Smooth muscle cell (in vitro differentiated cells): ENCODE data around the gene HABP2. TPM values are rescaled to one million over a fixed set of nuclear protein-coding genes. Genes with fewer than 3 reads are reported as not detected.

Experiments
- DNase-seq: peaks from one replicate; lab custom pipeline; 2025; ENCODE audit not compliant: unreplicated experiment; lab: John Stamatoyannopoulos, UW
- H2AFZ ChIP-seq: fragments of 200-600 bp; sonication (generic); 2 replicates; pipeline ENCODE4 v1.6.0; 2016; ENCODE audit warnings: antibody characterized with exemption, low read depth, mild to moderate bottlenecking
- H3F3A ChIP-seq: fragments of 200-600 bp; sonication (generic); 2 replicates; pipeline ENCODE4 v1.6.0; 2017; ENCODE audit warnings: antibody characterized with exemption, low read depth
- H3K27ac ChIP-seq: fragments of 200-600 bp; sonication (generic); 2 replicates; pipeline ENCODE4 v1.5.1; 2016; ENCODE audit warnings: low read depth, mild to moderate bottlenecking
- H3K27me3 ChIP-seq: fragments of 200-600 bp; sonication (generic); 2 replicates; pipeline ENCODE4 v1.6.1; 2016; ENCODE audit warnings: low read depth, mild to moderate bottlenecking
- H3K36me3 ChIP-seq: fragments of 200-600 bp; sonication (generic); 2 replicates; pipeline ENCODE4 v1.5.1; 2016; ENCODE audit warnings: low read depth
- H3K4me1 ChIP-seq: fragments of 200-600 bp; sonication (generic); 2 replicates; pipeline ENCODE4 v1.5.1; 2016; ENCODE audit warnings: low read depth
- H3K4me2 ChIP-seq: fragments of 200-600 bp; sonication (generic); 2 replicates; pipeline ENCODE4 v1.6.0; 2016; ENCODE audit warnings: mild to moderate bottlenecking
- H3K4me3 ChIP-seq: fragments of 200-600 bp; sonication (generic); 2 replicates; pipeline ENCODE4 v1.5.1; 2016; ENCODE audit warnings: mild to moderate bottlenecking
- H3K79me2 ChIP-seq: fragments of 200-600 bp; sonication (generic); 2 replicates; pipeline ENCODE4 v1.6.0; 2016; ENCODE audit warnings: low read depth, mild to moderate bottlenecking
- H3K9ac ChIP-seq: fragments of 200-600 bp; sonication (generic); 2 replicates; pipeline ENCODE4 v1.6.0; 2016; ENCODE audit warnings: low read depth
- H3K9me3 ChIP-seq: fragments of 200-600 bp; sonication (generic); replicated peaks from 2 replicates; pipeline ENCODE4 v1.5.1; 2016; ENCODE audit warnings: low read depth
- H4K20me1 ChIP-seq: fragments of 200-600 bp; sonication (generic); 2 replicates; pipeline ENCODE4 v1.6.0; 2016; ENCODE audit warnings: low read depth
- CTCF ChIP-seq: fragments of 200-600 bp; sonication (generic); IDR thresholded peaks from 2 replicates; pipeline ENCODE4 v1.5.1; 2017; ENCODE audit warnings: borderline replicate concordance, mild to moderate bottlenecking, antibody characterized with exemption; ENCODE audit not compliant: insufficient read depth, poor library complexity, severe bottlenecking
- WGBS: methylation state at CpG from one replicate; pipeline ENCODE4 v1.1.7; 2016; ENCODE audit warnings: low lambda C conversion rate; 5-methylcytosine and 5-hydroxymethylcytosine counted together
- polyA plus RNA-seq: library from polyadenylated mRNA; unstranded; fragments of >200 nt; fragmentation: Nextera tagmentation; extraction: Ambion mirVana; gene quantifications from 2 replicates; pipeline ENCODE4 v1.2.1, GENCODE V29; 2016
- total RNA-seq: library from RNA; depleted of rRNA; stranded (reverse); fragments of >200 nt; gene quantifications from 2 replicates; pipeline ENCODE4 v1.2.3, GENCODE V29; 2014

HABP2 gene
- total and polyA plus RNA-seq, 2 experiments from 2014 or later = 0.05 TPM; not detected in 1

- H3K4me2 ChIP-seq = no peak overlapping the region
- no peak overlapping the region for H3K27ac ChIP-seq
- H4K20me1 ChIP-seq = no peaks in the 10 kb centered on the region
- no peak for TF ChIP-seq CTCF
- no peak overlapping the region for H2AFZ ChIP-seq
- no peak overlapping the region for H3K9ac ChIP-seq
- no peaks in the 10 kb centered on the region for H3K79me2 ChIP-seq
- no peaks in the 10 kb centered on the region for H3F3A ChIP-seq
- WGBS = 73% methylated on average over 11 of the region's 11 CpGs
- H3K36me3 ChIP-seq = no peaks in the 10 kb centered on the region
- no peak for DNase-seq
- no peaks in the 10 kb centered on the region for H3K27me3 ChIP-seq
- H3K4me1 ChIP-seq = no peaks in the 10 kb centered on the region
- H3K4me3 ChIP-seq = no peak overlapping the region
- H3K9me3 ChIP-seq = no peaks in the 10 kb centered on the region
Measured at GRCh38 chr10:113524539-113525490, 28.0 kb upstream of the HABP2 start.

- DNase-seq = no peak
- Histone ChIP-seq H3F3A (no peaks in the 10 kb centered on the region), H4K20me1 (no peaks in the 10 kb centered on the region), H3K4me2 (no peak overlapping the region), H3K27ac (no peak overlapping the region), H3K36me3 (no peaks in the 10 kb centered on the region), H3K79me2 (no peaks in the 10 kb centered on the region), H3K4me3 (no peak overlapping the region), H3K4me1 (no peaks in the 10 kb centered on the region), H3K9me3 (no peaks in the 10 kb centered on the region), H2AFZ (no peak overlapping the region), H3K27me3 (no peaks in the 10 kb centered on the region), H3K9ac (no peak overlapping the region)
- TF ChIP-seq CTCF = no peak
- WGBS = 90% methylated on average over 5 of the region's 5 CpGs
Measured at GRCh38 chr10:113525713-113526112, 27.1 kb upstream of the HABP2 start.

GRCh38 chr10:113527211-113527906, 25.5 kb upstream of the HABP2 start:
- Histone ChIP-seq H4K20me1 (no peaks in the 10 kb centered on the region), H3K4me1 (no peaks in the 10 kb centered on the region), H3K4me3 (no peak overlapping the region), H3F3A (no peaks in the 10 kb centered on the region), H3K9ac (no peak overlapping the region), H3K27me3 (no peaks in the 10 kb centered on the region), H2AFZ (no peak overlapping the region), H3K79me2 (no peaks in the 10 kb centered on the region), H3K4me2 (no peak overlapping the region), H3K27ac (no peak overlapping the region), H3K36me3 (no peaks in the 10 kb centered on the region), H3K9me3 (no peaks in the 10 kb centered on the region)
- TF ChIP-seq CTCF = no peak
- 64% methylated on average over 9 of the region's 9 CpGs for WGBS
- no peak for DNase-seq
